HCT116 (cell line): ENCODE measurements around the gene BEND4. TPM values are rescaled to one million over a fixed set of nuclear protein-coding genes. Genes with fewer than 3 reads are reported as not detected.

Source experiments
- ATAC-seq: fragments of 200-7000 bp; cut with Tn5 transposase; 2 replicates; pipeline ENCODE4 v1.9.1; 2020; ENCODE audit warnings: mild to moderate bottlenecking, moderate library complexity
- BruUV-seq: library from RNA; stranded (reverse); fragments of 400-500 nt; replicated peaks from 2 replicates; lab custom pipeline; 2021; lab: Mats Ljungman, UMichigan
- CTCF ChIA-PET: fragments of 300-600 bp; sonication (Branson Sonifier 250); formaldehyde crosslinking; loops from one replicate; lab custom pipeline; 2021; ENCODE audit warnings: antibody characterized with exemption; lab: Charles Lee
- POLR2A ChIA-PET: fragments of 300-600, 350-600 bp; sonication (Branson Sonifier 250); formaldehyde crosslinking; loops from one replicate; lab custom pipeline; 2021; ENCODE audit warnings: antibody characterized with exemption; lab: Charles Lee
- RAD21 ChIA-PET, 2 experiments: fragments of 300-600 bp; sonication (Branson Sonifier 250); formaldehyde crosslinking; loops; one replicate each; lab custom pipeline; 2023; ENCODE audit warnings: low total read pairs in 2 of 2; ENCODE audit not compliant: uncharacterized antibody in 2 of 2, unreplicated experiment in 2 of 2, low non-redundant PET in 1 of 2; lab: Charles Lee
- DNase-seq: peaks from one replicate; pipeline ENCODE4 v3.0.0-alpha.2; 2010; ENCODE audit warnings: low read depth, low spot score
- H2AFZ ChIP-seq: fragments of 200-600 bp; shearing (Covaris generic), sonication (generic); 2 replicates; pipeline ENCODE4 v1.6.1; 2017; ENCODE audit warnings: low read depth, mixed run types, mixed read lengths, antibody characterized with exemption, low read length; ENCODE audit not compliant: poor library complexity, severe bottlenecking
- H3K27ac ChIP-seq: 2 replicates; pipeline ENCODE4 v1.5.1; 2012; ENCODE audit warnings: low read depth, low read length
- H3K27me3 ChIP-seq: fragments of 200-600 bp; sonication (generic); 2 replicates; pipeline ENCODE4 v1.6.1; 2016; ENCODE audit warnings: mixed run types, low read length, mixed read lengths; ENCODE audit not compliant: insufficient read depth
- H3K36me3 ChIP-seq, 2 experiments: fragments of 200-500 bp in 1 of 2; fragments of 200-600 bp in 1 of 2; sonication (Bioruptor generic) in 1 of 2; sonication (generic) in 1 of 2; 2 replicates each; pipeline versions ENCODE4 v1.5.1 to v1.6.1; 2014 to 2016; ENCODE audit warnings: low read length in 2 of 2, inconsistent platforms in 1 of 2, mixed read lengths in 1 of 2, mixed run types in 1 of 2; ENCODE audit not compliant: insufficient read depth in 2 of 2, control insufficient read depth in 1 of 2
- H3K4me1 ChIP-seq, 2 experiments: fragments of 200-600 bp in 1 of 2; sonication (generic) in 1 of 2; 2 replicates each; pipeline versions ENCODE4 v1.5.1 to v1.6.1; 2012 to 2017; ENCODE audit warnings: low read length in 2 of 2, inconsistent platforms in 1 of 2, mild to moderate bottlenecking in 1 of 2, mixed read lengths in 1 of 2, mixed run types in 1 of 2, moderate library complexity in 1 of 2; ENCODE audit not compliant: insufficient read depth in 2 of 2, control insufficient read depth in 1 of 2
- H3K4me2 ChIP-seq: fragments of 200-600 bp; sonication (generic); 2 replicates; pipeline ENCODE4 v1.6.1; 2017; ENCODE audit warnings: mixed run types, low read length, mixed read lengths
- H3K4me3 ChIP-seq, 2 experiments: fragments of 200-600 bp in 1 of 2; sonication (generic) in 1 of 2; replicated peaks in 1 of 2; 2 replicates each; pipeline ENCODE4 v1.5.1; 2011 to 2016; ENCODE audit warnings: low read length in 2 of 2, control low read depth in 1 of 2, low read depth in 1 of 2, mild to moderate bottlenecking in 1 of 2, mixed read lengths in 1 of 2, mixed run types in 1 of 2
- H3K79me2 ChIP-seq: fragments of 200-600 bp; sonication (generic); 2 replicates; pipeline ENCODE4 v1.6.1; 2017; ENCODE audit warnings: mild to moderate bottlenecking, mixed run types, low read length, moderate library complexity, mixed read lengths; ENCODE audit not compliant: insufficient read depth
- H3K9ac ChIP-seq: fragments of 200-600 bp; sonication (generic); 2 replicates; pipeline ENCODE4 v1.6.1; 2016; ENCODE audit warnings: low read length, mixed read lengths
- H3K9me2 ChIP-seq: fragments of 200-600 bp; sonication (generic), shearing (Covaris generic); 2 replicates; pipeline ENCODE4 v1.6.1; 2017; ENCODE audit warnings: mixed run types, mild to moderate bottlenecking, moderate library complexity; ENCODE audit not compliant: insufficient read depth
- H3K9me3 ChIP-seq, 2 experiments: fragments of 200-500 bp in 1 of 2; fragments of 200-600 bp in 1 of 2; sonication (Bioruptor generic) in 1 of 2; sonication (generic) in 1 of 2; 2 replicates each; pipeline ENCODE4 v1.6.1; 2014 to 2017; ENCODE audit warnings: low read length in 2 of 2, mixed read lengths in 2 of 2, inconsistent platforms in 1 of 2, low read depth in 1 of 2, mild to moderate bottlenecking in 1 of 2, mixed run types in 1 of 2, moderate library complexity in 1 of 2; ENCODE audit not compliant: control insufficient read depth in 1 of 2, insufficient read depth in 1 of 2
- H4K20me1 ChIP-seq: fragments of 200-600 bp; sonication (generic), shearing (Covaris generic); 2 replicates; pipeline ENCODE4 v1.6.1; 2017; ENCODE audit warnings: mixed run types, mild to moderate bottlenecking, moderate library complexity; ENCODE audit not compliant: insufficient read depth
- REST ChIP-seq: IDR thresholded peaks from 2 replicates; pipeline ENCODE4 v1.6.1; 2012; ENCODE audit warnings: low read depth
- SRF ChIP-seq: IDR thresholded peaks from 2 replicates; pipeline ENCODE4 v1.6.1; 2012; ENCODE audit warnings: low read depth
- TCF7L2 ChIP-seq: IDR thresholded peaks from 2 replicates; pipeline ENCODE4 v1.7.0; 2011; ENCODE audit warnings: borderline replicate concordance, inconsistent platforms; ENCODE audit not compliant: insufficient read depth, insufficient read length; ENCODE audit errors: extremely low read depth
- ZBTB33 ChIP-seq: IDR thresholded peaks from 2 replicates; pipeline ENCODE4 v1.6.1; 2011; ENCODE audit warnings: mild to moderate bottlenecking, low read length, moderate library complexity; ENCODE audit not compliant: insufficient replicate concordance; ENCODE audit errors: extremely low read depth
- intact Hi-C: fragments of 100-400 bp; cut with micrococcal nuclease; formaldehyde crosslinking; loops from 2 replicates; pipeline ENCODE4 v1.10.0; 2022
- total RNA-seq: library from RNA; stranded (reverse); gene quantifications from one replicate; pipeline ENCODE4 v1.2.1, GENCODE V29; 2021; ENCODE audit not compliant: unreplicated experiment
- TF ChIP-seq, protein P1 (sequence below): IDR thresholded peaks from 2 replicates; pipeline ENCODE4 v1.6.1; 2012

BEND4 gene
- total RNA-seq, 1 experiment from 2014 or later, result 0.05 TPM

- DNase-seq (no peak), ATAC-seq (no peak)
- ChIA-PET POLR2A (no interaction called here), CTCF (no interaction called here), RAD21 (no interaction called here)
- Histone ChIP-seq H3K9ac (no peak overlapping the region), H3K4me2 (no peak overlapping the region), H3K9me2 (no peaks in the 10 kb centered on the region), H3K79me2 (no peaks in the 10 kb centered on the region), H4K20me1 (no peaks in the 10 kb centered on the region), H3K4me1 (no peaks in the 10 kb centered on the region), H3K36me3 (no peaks in the 10 kb centered on the region), H3K27me3 (peaks cover 5% of the 10 kb centered on the region; the same call in 1 of the 2 replicates), H3K9me3 (no peaks in the 10 kb centered on the region), H3K27ac (no peak overlapping the region), H3K4me3 (no peak overlapping the region), H2AFZ (no peak overlapping the region)
- TF ChIP-seq, protein P1, sequence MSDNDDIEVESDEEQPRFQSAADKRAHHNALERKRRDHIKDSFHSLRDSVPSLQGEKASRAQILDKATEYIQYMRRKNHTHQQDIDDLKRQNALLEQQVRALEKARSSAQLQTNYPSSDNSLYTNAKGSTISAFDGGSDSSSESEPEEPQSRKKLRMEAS, result no peak
- TF ChIP-seq SRF (no peak), REST (no peak), ZBTB33 (no peak), TCF7L2 (no peak)
- intact Hi-C loops, result no loop called here
- BruUV-seq, result no TSS peak
Observed at GRCh38 chr4:42150653-42151567, 1.5 kb downstream of the BEND4 start.
